HEK293 (cell line): ENCODE measurements around the gene ABLIM3.

Experiments
- CTCF ChIA-PET: fragments of 350-600 bp; formaldehyde crosslinking; extraction: SDS; loops from one replicate; lab custom pipeline; 2021; ENCODE audit warnings: antibody characterized with exemption; lab: Yijun Ruan, JAX
- POLR2A ChIA-PET: fragments of 300-600 bp; formaldehyde crosslinking; extraction: SDS; loops from one replicate; lab custom pipeline; 2020; ENCODE audit warnings: antibody characterized with exemption, inconsistent platforms; lab: Yijun Ruan, JAX
- H3K27ac ChIP-seq: fragments of 200-500 bp; sonication (Bioruptor generic); 2 replicates; pipeline ENCODE4 v1.5.1; 2014; ENCODE audit warnings: low read depth, low read length, control low read depth, inconsistent platforms; ENCODE audit errors: extremely low read depth
- H3K36me3 ChIP-seq, 2 experiments: fragments of 200-500 bp in 1 of 2; sonication (Bioruptor generic) in 1 of 2; 1 replicate in 1 of 2; 2 replicates in 1 of 2; pipeline ENCODE4 v1.5.1; 2014 to 2017; ENCODE audit warnings: inconsistent platforms in 2 of 2, low read length in 2 of 2; ENCODE audit not compliant: control insufficient read depth in 2 of 2, insufficient read depth in 1 of 2
- H3K4me1 ChIP-seq: fragments of 200-500 bp; sonication (Bioruptor generic); 2 replicates; pipeline ENCODE4 v1.5.1; 2014; ENCODE audit warnings: mild to moderate bottlenecking, low read length, inconsistent platforms; ENCODE audit not compliant: control insufficient read depth, insufficient read depth
- H3K4me3 ChIP-seq: 2 replicates; pipeline ENCODE4 v1.5.1; 2011; ENCODE audit warnings: low read depth, mild to moderate bottlenecking, control low read depth, low read length, moderate library complexity
- H3K9me3 ChIP-seq: fragments of 200-500 bp; sonication (Bioruptor generic); 2 replicates; pipeline ENCODE4 v1.5.1; 2014; ENCODE audit warnings: low read depth, low read length, inconsistent platforms; ENCODE audit not compliant: control insufficient read depth, insufficient read depth
- GLI2 ChIP-seq: fragments of 450-650 bp; formaldehyde crosslinking; IDR thresholded peaks from 2 replicates; pipeline ENCODE4; 2017; ENCODE audit warnings: missing biosample characterization, missing genetic modification characterization, low read depth, borderline replicate concordance
- GLI4 ChIP-seq: fragments of 450-650 bp; formaldehyde crosslinking; IDR thresholded peaks from 2 replicates; pipeline ENCODE4 v1.5.1; 2016; ENCODE audit warnings: missing biosample characterization, missing genetic modification characterization
- KLF16 ChIP-seq: fragments of 450-650 bp; formaldehyde crosslinking; IDR thresholded peaks from 2 replicates; pipeline ENCODE4 v1.5.1; 2017; ENCODE audit warnings: missing biosample characterization, missing genetic modification characterization
- KLF17 ChIP-seq: fragments of 450-650 bp; formaldehyde crosslinking; IDR thresholded peaks from 2 replicates; pipeline ENCODE4 v1.5.1; 2016; ENCODE audit warnings: missing biosample characterization, missing genetic modification characterization
- KLF7 ChIP-seq: fragments of 450-650 bp; formaldehyde crosslinking; IDR thresholded peaks from 2 replicates; pipeline ENCODE4 v1.5.1; 2016; ENCODE audit warnings: missing biosample characterization, missing genetic modification characterization, borderline replicate concordance
- OSR2 ChIP-seq: fragments of 450-650 bp; formaldehyde crosslinking; IDR thresholded peaks from 2 replicates; pipeline ENCODE4 v1.5.1; 2016; ENCODE audit warnings: missing biosample characterization, missing genetic modification characterization
- PATZ1 ChIP-seq: fragments of 450-650 bp; formaldehyde crosslinking; IDR thresholded peaks from 2 replicates; pipeline ENCODE4 v1.5.1; 2016; ENCODE audit warnings: missing biosample characterization, missing genetic modification characterization
- ZBTB48 ChIP-seq: fragments of 450-650 bp; formaldehyde crosslinking; IDR thresholded peaks from 2 replicates; pipeline ENCODE4 v1.5.1; 2016; ENCODE audit warnings: missing biosample characterization, missing genetic modification characterization
- ZNF10 ChIP-seq: fragments of 450-650 bp; formaldehyde crosslinking; IDR thresholded peaks from 2 replicates; pipeline ENCODE4 v1.5.1; 2017; ENCODE audit warnings: missing biosample characterization, missing genetic modification characterization
- ZNF148 ChIP-seq: fragments of 450-650 bp; formaldehyde crosslinking; IDR thresholded peaks from 2 replicates; pipeline ENCODE4 v1.5.0; 2017; ENCODE audit warnings: missing biosample characterization, missing genetic modification characterization, borderline replicate concordance
- ZNF184 ChIP-seq: fragments of 450-650 bp; IDR thresholded peaks from 2 replicates; pipeline ENCODE4 v1.5.1; 2018; ENCODE audit warnings: missing biosample characterization, mild to moderate bottlenecking, missing genetic modification characterization
- ZNF223 ChIP-seq: fragments of 450-650 bp; formaldehyde crosslinking; IDR thresholded peaks from 2 replicates; pipeline ENCODE4 v1.5.1; 2016; ENCODE audit warnings: missing biosample characterization, missing genetic modification characterization
- ZNF350 ChIP-seq: fragments of 450-650 bp; formaldehyde crosslinking; IDR thresholded peaks from 2 replicates; pipeline ENCODE4 v1.5.0; 2017; ENCODE audit warnings: missing biosample characterization, mild to moderate bottlenecking, missing genetic modification characterization
- ZNF423 ChIP-seq: fragments of 450-650 bp; formaldehyde crosslinking; IDR thresholded peaks from 2 replicates; pipeline ENCODE4 v1.5.1; 2016; ENCODE audit warnings: missing biosample characterization, missing genetic modification characterization
- ZNF473 ChIP-seq: fragments of 450-650 bp; formaldehyde crosslinking; IDR thresholded peaks from 2 replicates; pipeline ENCODE4 v1.5.1; 2017; ENCODE audit warnings: missing biosample characterization, missing genetic modification characterization
- ZNF48 ChIP-seq: fragments of 450-650 bp; formaldehyde crosslinking; IDR thresholded peaks from 2 replicates; pipeline ENCODE4 v1.5.1; 2016; ENCODE audit warnings: missing biosample characterization, missing genetic modification characterization
- ZNF548 ChIP-seq: fragments of 450-650 bp; formaldehyde crosslinking; IDR thresholded peaks from 2 replicates; pipeline ENCODE4 v1.5.1; 2016; ENCODE audit warnings: missing biosample characterization, missing genetic modification characterization
- ZNF558 ChIP-seq: fragments of 450-650 bp; formaldehyde crosslinking; IDR thresholded peaks from 2 replicates; pipeline ENCODE4 v1.5.1; 2016; ENCODE audit warnings: missing biosample characterization, missing genetic modification characterization
- ZNF560 ChIP-seq: fragments of 450-650 bp; formaldehyde crosslinking; IDR thresholded peaks from 2 replicates; pipeline ENCODE4 v1.5.1; 2017; ENCODE audit warnings: missing biosample characterization, missing genetic modification characterization, borderline replicate concordance
- ZNF585B ChIP-seq: fragments of 450-650 bp; formaldehyde crosslinking; IDR thresholded peaks from 2 replicates; pipeline ENCODE4 v1.5.1; 2016; ENCODE audit warnings: missing biosample characterization, missing genetic modification characterization
- ZNF596 ChIP-seq: fragments of 450-650 bp; IDR thresholded peaks from 2 replicates; pipeline ENCODE4 v1.5.0; 2018; ENCODE audit warnings: missing biosample characterization, mild to moderate bottlenecking, missing genetic modification characterization, moderate library complexity
- ZNF610 ChIP-seq: fragments of 450-650 bp; formaldehyde crosslinking; IDR thresholded peaks from 2 replicates; pipeline ENCODE4 v1.5.1; 2016; ENCODE audit warnings: missing biosample characterization, missing genetic modification characterization, borderline replicate concordance
- ZNF629 ChIP-seq: fragments of 450-650 bp; formaldehyde crosslinking; IDR thresholded peaks from 2 replicates; pipeline ENCODE4 v1.5.1; 2017; ENCODE audit warnings: missing biosample characterization, missing genetic modification characterization
- ZNF707 ChIP-seq: fragments of 450-650 bp; formaldehyde crosslinking; IDR thresholded peaks from 2 replicates; pipeline ENCODE4 v1.5.1; 2016; ENCODE audit warnings: missing biosample characterization, missing genetic modification characterization
- ZNF837 ChIP-seq: fragments of 450-650 bp; formaldehyde crosslinking; IDR thresholded peaks from 2 replicates; pipeline ENCODE4 v1.5.1; 2016; ENCODE audit warnings: missing biosample characterization, missing genetic modification characterization
- ZSCAN30 ChIP-seq: fragments of 450-650 bp; IDR thresholded peaks from 2 replicates; pipeline ENCODE4 v1.5.1; 2018; ENCODE audit warnings: missing biosample characterization, mild to moderate bottlenecking, missing genetic modification characterization, moderate library complexity
- TF ChIP-seq, protein P1 (sequence below): fragments of 450-650 bp; formaldehyde crosslinking; IDR thresholded peaks from 2 replicates; pipeline ENCODE4 v1.5.1; 2016; ENCODE audit warnings: missing biosample characterization, missing genetic modification characterization
- TF ChIP-seq, protein P2 (sequence below): fragments of 450-650 bp; formaldehyde crosslinking; IDR thresholded peaks from 2 replicates; pipeline ENCODE4 v1.5.1; 2017; ENCODE audit warnings: missing biosample characterization, missing genetic modification characterization

ABLIM3 gene

GRCh38 chr5:149279661-149280060 lies 138.4 kb downstream of the ABLIM3 start:
- H3K36me3 ChIP-seq: no peaks in the 10 kb centered on the region
- H3K4me3 ChIP-seq: no peak overlapping the region
- POLR2A ChIA-PET: no interaction called here
- CTCF ChIA-PET: interaction anchor here (0.8 to 1.1 kb wide), 5 partner anchors 10 to 272 kb away, joined by 3 to 4 read pairs (median 3); no protein-coding TSS in a partner anchor
- no peaks in the 10 kb centered on the region for H3K9me3 ChIP-seq
- no peak overlapping the region for H3K27ac ChIP-seq
- TF ChIP-seq ZNF707 (no peak), ZNF350 (tag by site-specific recombination) (no peak), ZNF560 (tag by site-specific recombination) (no peak), KLF7 (no peak), ZNF837 (no peak), ZNF548 (no peak), ZNF10 (tag by site-specific recombination) (no peak), KLF16 (tag by site-specific recombination) (no peak), ZNF223 (tag by site-specific recombination) (no peak), GLI2 (tag by site-specific recombination) (no peak), ZNF473 (tag by site-specific recombination) (no peak), ZBTB48 (tag by site-specific recombination) (no peak), OSR2 (tag by site-specific recombination) (no peak), KLF17 (tag by site-specific recombination) (no peak), ZNF423 (tag by site-specific recombination) (no peak), ZNF48 (tag by site-specific recombination) (no peak), ZNF610 (tag by site-specific recombination) (no peak), ZNF585B (no peak), ZNF629 (no peak)
- TF ChIP-seq, protein P1, sequence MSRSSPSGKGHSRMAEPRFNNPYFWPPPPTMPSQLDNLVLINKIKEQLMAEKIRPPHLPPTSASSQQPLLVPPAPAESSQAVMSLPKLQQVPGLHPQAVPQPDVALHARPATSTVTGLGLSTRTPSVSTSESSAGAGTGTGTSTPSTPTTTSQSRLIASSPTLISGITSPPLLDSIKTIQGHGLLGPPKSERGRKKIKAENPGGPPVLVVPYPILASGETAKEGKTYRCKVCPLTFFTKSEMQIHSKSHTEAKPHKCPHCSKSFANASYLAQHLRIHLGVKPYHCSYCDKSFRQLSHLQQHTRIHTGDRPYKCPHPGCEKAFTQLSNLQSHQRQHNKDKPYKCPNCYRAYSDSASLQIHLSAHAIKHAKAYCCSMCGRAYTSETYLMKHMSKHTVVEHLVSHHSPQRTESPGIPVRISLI (tag by site-specific recombination): no peak
- TF ChIP-seq, all 188 proteins: peak for 0
- no peaks in the 10 kb centered on the region for H3K4me1 ChIP-seq

DNA sequence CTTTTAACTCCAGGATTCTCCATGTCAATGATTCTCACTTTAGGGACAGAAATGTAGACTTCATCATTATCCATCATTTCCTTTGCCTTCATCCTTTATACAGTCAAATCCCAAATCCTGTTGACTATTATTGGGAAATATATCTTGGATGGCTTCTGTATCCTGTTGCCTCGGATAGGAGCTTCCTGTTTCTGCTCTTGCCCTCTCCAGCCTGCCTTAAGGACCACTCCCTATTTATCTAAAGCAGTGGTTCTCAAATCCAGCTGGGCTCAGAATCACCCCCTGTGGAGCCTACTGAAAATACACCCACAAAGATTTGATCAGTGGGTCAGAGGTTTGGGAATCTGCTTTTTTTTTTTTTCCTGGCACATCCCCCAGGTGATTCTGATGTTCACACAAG lies 138.8 kb downstream of the ABLIM3 start:
- no peaks in the 10 kb centered on the region for H3K4me1 ChIP-seq
- CTCF ChIA-PET: interaction anchor here (1.1 kb wide), 1 partner anchor 16 kb away, joined by 3 read pairs; no protein-coding TSS in a partner anchor
- POLR2A ChIA-PET: no interaction called here
- H3K4me3 ChIP-seq: no peak overlapping the region
- no peak overlapping the region for H3K27ac ChIP-seq
- H3K9me3 ChIP-seq: no peaks in the 10 kb centered on the region
- no peaks in the 10 kb centered on the region for H3K36me3 ChIP-seq
- TF ChIP-seq ZNF184: no peak
- TF ChIP-seq ZNF596 (tag by site-specific recombination): no peak
- no peak for TF ChIP-seq GLI4
- no peak for TF ChIP-seq ZNF548
- TF ChIP-seq, protein P2, sequence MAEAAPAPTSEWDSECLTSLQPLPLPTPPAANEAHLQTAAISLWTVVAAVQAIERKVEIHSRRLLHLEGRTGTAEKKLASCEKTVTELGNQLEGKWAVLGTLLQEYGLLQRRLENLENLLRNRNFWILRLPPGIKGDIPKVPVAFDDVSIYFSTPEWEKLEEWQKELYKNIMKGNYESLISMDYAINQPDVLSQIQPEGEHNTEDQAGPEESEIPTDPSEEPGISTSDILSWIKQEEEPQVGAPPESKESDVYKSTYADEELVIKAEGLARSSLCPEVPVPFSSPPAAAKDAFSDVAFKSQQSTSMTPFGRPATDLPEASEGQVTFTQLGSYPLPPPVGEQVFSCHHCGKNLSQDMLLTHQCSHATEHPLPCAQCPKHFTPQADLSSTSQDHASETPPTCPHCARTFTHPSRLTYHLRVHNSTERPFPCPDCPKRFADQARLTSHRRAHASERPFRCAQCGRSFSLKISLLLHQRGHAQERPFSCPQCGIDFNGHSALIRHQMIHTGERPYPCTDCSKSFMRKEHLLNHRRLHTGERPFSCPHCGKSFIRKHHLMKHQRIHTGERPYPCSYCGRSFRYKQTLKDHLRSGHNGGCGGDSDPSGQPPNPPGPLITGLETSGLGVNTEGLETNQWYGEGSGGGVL (tag by site-specific recombination): no peak
- no peak for TF ChIP-seq PATZ1
- TF ChIP-seq ZNF558 (tag by site-specific recombination): no peak
- no peak for TF ChIP-seq ZSCAN30 (tag by site-specific recombination)
- no peak for TF ChIP-seq ZNF148 (tag by site-specific recombination)
